ENCODE measurements around the gene OR10G6.
"Not testable (repeated sequence)": the region's sequence is repeated elsewhere in the genome, so short reads cannot be mapped to it uniquely, and the experiment has no call there.

The OR10G6 gene

DNA sequence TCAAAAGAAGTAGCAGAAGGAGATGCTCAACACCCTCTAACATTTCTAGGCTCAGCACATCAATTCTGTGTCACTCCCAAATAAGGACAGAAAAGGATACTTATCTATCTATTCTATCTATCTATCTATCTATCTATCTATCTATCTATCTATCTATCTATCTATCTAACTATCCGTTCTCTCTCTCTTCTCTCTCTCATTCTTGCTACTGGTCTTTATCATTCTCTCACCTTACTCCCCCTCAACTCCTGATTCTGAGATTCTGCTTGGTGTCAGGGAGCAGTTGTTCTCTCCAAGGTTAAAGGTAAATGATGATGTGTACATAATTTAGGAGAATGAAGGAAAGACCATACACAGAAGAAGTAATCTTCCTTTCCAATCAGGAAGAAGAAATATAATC lies at the start of gene OR10G6:
TSS of gene OR10G6 (minus strand) at position 43 of the 400 bp plus-strand sequence. CDS start at position 43, 0 bp downstream.
- no peak for DNase-seq (ENCODE audit: low read depth, low spot score)
- no peak within 1 kb of the TSS for H3K27ac ChIP-seq

DNA sequence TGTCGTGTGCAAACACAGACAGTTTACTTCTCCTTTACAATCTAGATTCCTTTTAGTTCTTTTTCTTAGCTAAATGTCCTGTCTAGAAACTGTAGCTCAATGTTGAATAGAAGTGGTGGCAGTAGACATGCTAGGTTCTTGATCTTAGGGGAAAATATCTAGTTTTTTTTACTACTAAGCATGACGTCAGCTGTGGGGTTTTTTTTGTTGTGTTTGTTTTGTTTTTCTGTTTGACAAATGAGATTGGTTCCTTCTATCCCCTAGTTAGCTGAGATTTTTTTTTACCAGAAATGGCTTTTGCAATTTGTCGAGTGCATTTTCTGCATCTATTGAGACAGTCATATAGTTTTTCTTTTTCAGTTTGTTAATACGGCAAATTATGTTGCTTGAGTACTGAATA lies 48.5 kb upstream of the OR10G6 start:
- no peak overlapping the region for H3K27ac ChIP-seq
- DNase-seq (ENCODE audit: low read depth, low spot score), result no peak

- DNase-seq (ENCODE audit: low read depth, low spot score), result no peak
- H3K27ac ChIP-seq, result no peak within 1 kb of the TSS
Observed at GRCh38 chr11:124041254-124041653, 46.3 kb upstream of the OR10G6 start, which contains the start of gene OR10G7. Gene OR10G7, minus strand, starts transcription at chr11:124041325. Its CDS starts 2,324 bp downstream, at chr11:124039001.

- H3K27ac ChIP-seq, result no peak overlapping the region
Observed at GRCh38 chr11:124039557-124039956, 44.6 kb upstream of the OR10G6 start.

GRCh38 chr11:124036666-124037065 lies 41.7 kb upstream of the OR10G6 start:
- no peak overlapping the region for H3K27ac ChIP-seq
- DNase-seq (ENCODE audit: low read depth, low spot score), result no peak

More at GRCh38 chr11:124039557-124039956, 44.6 kb upstream of the OR10G6 start:
- DNase-seq (ENCODE audit: low read depth, low spot score), result no peak

- no peak for DNase-seq (ENCODE audit: low read depth, low spot score)
- no peak within 1 kb of the TSS for H3K27ac ChIP-seq
Observed at GRCh38 chr11:124026498-124026897, 31.5 kb upstream of the OR10G6 start, which contains the start of gene OR10G8. Gene OR10G8, plus strand, starts transcription at chr11:124026798. Its CDS starts 2,825 bp downstream, at chr11:124029623.

DNA sequence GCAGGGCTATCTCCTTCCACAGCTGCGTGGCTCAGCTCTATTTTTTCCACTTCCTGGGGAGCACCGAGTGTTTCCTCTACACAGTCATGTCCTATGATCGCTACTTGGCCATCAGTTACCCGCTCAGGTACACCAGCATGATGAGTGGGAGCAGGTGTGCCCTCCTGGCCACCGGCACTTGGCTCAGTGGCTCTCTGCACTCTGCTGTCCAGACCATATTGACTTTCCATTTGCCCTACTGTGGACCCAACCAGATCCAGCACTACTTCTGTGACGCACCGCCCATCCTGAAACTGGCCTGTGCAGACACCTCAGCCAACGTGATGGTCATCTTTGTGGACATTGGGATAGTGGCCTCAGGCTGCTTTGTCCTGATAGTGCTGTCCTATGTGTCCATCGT lies 20.9 kb upstream of the OR10G6 start:
- not testable (repeated sequence) for H3K27ac ChIP-seq; DNase-seq (ENCODE audit: low read depth, low spot score)

DNA sequence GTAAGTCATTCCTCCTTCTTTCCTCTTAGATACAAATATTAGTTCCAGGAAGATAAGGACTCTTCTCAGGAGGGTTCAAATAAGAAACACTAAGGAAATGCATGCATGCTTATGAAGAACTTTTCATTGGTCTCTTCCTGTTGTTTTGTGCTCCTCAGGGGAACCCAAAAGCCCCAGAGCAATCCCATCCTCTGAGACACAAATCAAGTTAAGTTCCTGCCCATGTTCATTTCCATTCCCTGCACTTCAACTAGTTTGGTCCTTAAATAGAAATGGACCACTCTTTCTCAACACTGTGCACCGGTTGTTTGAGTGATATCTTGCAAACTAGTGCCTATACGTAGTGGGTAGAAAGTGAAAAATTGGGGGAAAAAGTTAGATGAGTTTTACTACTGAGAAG lies 17.7 kb upstream of the OR10G6 start, which contains the start of gene OR10G4:
TSS of gene OR10G4 (plus strand) at position 301 of the 400 bp plus-strand sequence. CDS start 2,578 bp downstream, outside the sequence.
- H3K27ac ChIP-seq, result no peak within 1 kb of the TSS
- DNase-seq (ENCODE audit: low read depth, low spot score), result no peak

DNA sequence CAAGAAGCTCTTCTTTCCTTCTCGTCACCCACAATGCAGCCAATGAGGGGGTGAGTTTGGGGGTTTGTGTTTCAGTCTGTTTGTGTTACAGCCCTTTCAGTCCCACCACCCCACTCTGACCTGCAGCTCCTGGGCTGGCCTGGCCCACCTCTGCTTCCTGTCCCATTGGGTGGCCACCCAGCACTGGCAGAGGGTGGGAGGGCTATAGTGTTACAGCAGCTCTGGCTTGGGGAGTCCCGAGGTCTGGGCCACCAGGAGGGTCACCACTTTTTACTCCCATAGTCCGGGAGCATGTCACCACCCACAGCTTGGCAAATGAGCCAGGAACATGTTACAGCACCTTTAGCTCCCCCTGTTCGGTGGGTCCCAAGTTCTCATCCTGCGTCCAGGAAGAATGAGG lies 15.7 kb downstream of the OR10G6 start:
- DNase-seq (ENCODE audit: low read depth, low spot score), result no peak
- H3K27ac ChIP-seq, result peak overlapping the region; percentile 97

DNA sequence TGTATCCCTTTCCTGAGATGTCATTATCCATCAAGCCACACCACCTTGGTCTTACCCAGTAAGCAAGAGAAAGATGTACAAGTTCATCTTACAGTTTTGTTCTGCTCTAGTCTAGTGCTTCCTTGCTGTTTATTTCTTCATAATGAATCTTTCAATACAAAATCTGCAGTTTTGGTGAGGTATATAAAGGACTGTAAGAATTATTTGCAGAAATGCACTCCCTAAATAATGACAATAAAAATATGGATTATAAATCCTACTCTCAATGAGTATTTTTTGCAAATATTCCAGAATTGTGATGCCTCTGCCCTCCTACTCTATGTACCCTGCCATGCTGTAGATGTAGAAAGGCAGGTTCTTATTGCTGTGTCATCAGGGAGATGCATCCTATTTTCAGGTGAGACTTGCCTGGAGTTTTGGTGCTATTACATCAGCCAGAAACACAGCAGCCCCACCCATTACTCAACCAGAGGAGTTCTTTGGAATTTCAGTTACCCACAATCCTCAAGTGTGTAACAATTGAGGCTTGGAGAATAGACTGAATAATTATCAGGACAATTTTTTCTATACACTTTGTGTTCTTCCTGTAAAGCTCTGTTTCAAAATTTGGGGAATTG lies 17.1 kb downstream of the OR10G6 start, which contains the start of gene OR10S1:
TSS of gene OR10S1 (minus strand) at position 51 of the 617 bp plus-strand sequence. CDS start 117 bp downstream, outside the sequence.
- DNase-seq (ENCODE audit: low read depth, low spot score), result peak; percentile 90
- peak within 1 kb of the TSS; percentile 97 for H3K27ac ChIP-seq

GRCh38 chr11:123976770-123977560 lies 18.0 kb downstream of the OR10G6 start:
- H3K27ac ChIP-seq, result peak overlapping the region; percentile 97
- DNase-seq (ENCODE audit: low read depth, low spot score), result no peak

DNA sequence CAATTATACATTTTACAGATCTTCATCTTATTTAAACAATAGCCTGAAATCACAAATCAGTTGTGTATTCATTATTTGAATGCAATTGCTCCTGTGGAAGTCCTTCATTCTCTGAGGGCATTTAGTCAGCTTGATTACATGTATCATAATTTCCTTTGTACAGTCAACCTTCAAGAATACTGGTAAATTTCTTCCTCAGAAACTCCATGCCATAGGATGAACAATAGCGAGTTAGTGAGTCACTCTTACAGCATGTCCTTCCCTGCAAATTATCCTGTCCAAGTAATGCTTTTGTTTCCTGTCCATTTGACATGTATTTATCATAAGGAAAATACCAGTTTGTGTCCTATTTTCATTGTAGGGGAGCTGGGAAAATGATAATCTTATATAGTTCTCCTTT lies 21.1 kb downstream of the OR10G6 start:
- H3K27ac ChIP-seq, result peak overlapping the region; percentile 98
- peak; percentile 90 for DNase-seq (ENCODE audit: low read depth, low spot score)

DNA sequence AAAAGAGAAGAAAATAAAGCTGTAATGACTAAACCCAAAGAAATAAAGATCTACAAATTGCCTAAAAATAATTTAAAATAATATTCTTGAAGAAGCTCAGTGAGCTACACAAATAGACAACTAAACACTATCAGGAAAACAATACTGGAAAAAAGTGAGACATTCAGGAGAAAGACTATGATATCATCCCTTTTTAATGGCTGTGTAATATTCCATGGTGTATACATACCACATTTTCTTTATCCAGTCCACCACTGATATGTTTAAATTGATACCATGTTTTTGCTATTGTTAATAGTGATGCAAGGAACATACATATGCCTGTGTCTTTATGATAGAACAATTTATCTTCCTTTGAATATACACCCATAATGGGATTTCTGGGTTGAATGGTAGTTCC lies 38.2 kb downstream of the OR10G6 start:
- DNase-seq (ENCODE audit: low read depth, low spot score), result no peak
- no peak overlapping the region for H3K27ac ChIP-seq

GRCh38 chr11:123945132-123945531 lies 49.8 kb downstream of the OR10G6 start:
- H3K27ac ChIP-seq, result no peak overlapping the region
- DNase-seq (ENCODE audit: low read depth, low spot score), result no peak

Measured in epithelial cell of prostate (primary cell).